ENCODE data around the gene GNG12. TPM values are rescaled to one million over a fixed set of nuclear protein-coding genes. Genes with fewer than 3 reads are reported as not detected.
A peak's percentile ranks its signal among the peaks of the same experiment; 100 is the strongest.

GNG12 gene
- total RNA-seq, 1 donor from 2014 or later = 73.2 TPM

DNA sequence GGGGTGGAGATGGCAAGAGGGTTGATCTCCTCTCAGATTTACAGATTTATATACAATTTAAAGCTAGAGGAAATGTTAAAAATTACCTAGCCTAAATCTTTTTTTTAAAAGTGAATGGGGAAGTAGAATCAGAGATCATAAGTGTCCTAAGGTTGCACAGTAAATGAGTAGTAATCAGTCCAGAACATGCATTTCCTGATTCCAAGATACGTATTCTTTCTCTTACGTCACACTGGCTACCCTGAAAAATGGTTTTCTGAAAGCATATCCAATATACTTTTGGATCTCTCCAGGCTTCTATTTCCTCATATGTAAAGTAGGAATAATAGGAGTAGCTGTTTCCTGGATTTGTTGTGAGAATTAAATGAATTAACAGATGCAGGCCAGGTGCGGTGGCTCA, 136.6 kb downstream of the GNG12 start:
- ATAC-seq = peak; percentile 28

DNA sequence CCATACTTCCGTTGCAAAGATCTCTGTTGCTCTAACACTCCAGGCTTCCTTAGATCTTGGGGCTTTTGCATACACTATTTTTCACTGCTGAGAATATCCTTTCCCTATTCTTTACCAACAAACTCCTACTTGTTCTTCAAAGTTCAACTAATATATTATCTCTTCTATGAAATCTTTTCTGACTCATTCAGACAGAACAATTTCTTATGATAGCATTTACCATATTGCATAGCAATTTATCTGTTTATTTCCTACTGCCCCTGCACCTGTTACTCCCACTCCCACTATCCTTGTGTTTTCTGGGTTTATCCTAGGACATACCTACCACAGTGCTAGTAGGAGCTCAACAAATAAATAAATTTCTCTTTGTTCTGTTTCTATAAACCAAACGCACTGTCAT, 137.3 kb downstream of the GNG12 start:
- no peak for ATAC-seq

DNA sequence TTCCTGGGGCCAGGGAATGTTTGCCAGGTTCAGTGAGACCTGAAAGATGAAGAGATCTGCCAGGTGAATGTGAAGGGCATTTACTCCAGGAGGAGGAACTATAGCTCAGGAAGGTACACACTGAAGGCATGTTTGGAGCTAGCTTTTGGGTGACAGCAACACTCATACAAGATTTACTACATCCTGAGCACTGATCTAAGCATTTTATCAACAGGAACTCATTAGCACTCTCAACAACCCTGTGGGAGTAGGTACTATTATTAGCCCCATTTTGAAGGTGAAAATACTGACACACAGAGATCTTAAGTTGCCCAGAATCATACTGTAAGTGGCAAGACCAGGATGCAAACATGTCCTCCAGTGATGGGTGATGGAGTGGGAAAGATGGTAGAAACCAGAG, 141.6 kb downstream of the GNG12 start:
- no peak for ATAC-seq

DNA sequence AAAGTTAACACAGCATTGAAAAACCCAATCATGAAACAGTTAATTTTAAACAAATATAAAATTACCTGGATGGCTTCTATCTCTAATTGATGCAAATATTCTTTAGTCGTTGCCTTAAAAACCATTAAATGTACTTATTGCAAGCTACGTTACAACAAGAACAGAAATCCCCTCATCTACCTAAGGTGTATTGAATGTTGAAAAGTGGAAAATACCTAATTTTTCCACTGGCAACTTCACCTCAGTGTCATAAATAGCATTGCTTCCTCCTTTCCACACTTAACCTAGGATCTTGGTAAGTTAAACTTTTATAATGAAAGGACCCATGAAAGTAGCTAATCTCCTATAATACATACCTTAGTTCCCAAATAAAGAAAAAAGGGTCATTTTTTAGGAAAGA, 142.9 kb downstream of the GNG12 start:
- ATAC-seq = no peak

DNA sequence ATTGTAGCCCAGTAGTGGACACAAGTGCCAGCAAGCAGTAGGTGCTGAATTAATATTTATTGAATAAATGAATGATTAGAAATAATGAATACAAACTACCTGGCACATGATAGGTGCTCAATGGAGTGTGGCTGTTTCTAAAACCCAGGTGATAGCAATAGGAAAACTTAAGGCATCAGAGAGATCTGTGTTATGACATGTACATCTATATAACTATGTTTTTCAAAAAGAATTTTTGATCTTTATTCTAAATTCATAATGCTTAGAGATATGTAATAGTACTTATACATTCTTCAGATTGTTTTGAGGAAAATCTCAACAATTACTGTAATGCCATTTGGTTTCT, 143.3 kb downstream of the GNG12 start:
- ATAC-seq = no peak

DNA sequence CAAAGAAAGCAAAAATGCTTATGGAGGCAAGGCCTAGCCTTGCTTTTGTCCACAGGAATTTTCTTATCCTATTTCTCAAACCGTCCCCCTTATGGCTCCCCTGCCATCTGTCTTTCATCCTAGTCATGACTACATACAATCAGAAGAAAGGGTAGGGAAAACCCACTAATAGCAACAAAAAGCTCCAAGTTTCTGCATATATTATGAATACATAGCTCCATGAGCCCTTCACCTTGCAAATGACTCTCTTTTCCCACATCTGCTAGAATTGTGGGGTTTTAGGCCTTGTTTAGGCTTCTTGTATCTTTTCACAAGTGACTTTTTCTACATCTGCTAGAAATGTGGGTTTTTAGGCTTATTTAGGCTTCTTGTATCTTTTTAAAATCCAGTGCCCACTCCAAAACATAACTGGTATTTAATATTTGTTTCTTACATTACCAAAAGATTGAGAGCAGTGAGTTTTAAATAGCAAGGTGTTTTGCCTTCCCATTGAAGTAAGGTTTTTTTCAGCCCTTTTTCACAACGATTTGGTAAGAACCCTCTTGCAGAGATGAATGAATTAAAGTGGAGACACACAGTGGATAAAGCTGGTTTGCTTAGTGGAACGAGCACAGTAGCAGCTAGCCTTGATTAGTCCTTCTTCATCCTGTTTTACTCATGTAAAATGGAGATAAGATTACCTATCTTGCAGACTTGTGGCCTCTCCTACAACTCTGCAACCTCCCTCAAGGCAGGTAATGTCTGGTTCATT, 143.8 kb downstream of the GNG12 start:
- ATAC-seq = no peak

DNA sequence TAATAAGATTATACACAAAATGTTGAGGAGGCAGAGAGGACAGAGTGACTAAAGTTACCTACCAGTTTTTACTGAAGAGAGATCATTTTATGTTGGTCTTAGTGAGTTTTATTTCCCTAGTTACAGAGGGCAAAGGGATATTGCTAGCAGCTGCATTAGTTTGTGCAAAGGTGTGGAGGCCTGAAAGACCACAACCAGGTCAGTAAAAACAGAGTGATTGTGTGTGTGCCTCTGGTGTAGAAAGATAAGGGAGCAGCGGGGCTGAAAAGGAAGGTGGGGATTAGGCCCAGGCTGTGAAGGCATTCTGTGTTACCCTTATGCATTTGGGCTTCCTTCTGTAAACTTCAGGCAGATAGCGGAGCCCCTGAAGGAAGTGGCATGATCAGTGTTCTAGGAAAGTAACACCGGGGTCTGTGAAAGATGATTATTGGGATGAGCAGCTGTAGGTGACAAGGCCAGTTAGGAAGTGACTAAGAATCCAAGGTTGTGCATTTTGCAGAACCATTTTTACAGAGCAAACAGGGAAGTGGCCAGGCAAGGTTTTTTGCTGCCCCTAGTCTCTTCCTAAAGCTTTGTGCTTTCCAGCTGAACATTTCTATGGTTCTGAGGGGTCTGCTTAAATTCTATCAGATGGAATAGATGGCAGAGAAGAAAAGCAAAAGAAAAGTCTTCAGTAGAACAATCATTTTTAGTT, 144.6 kb downstream of the GNG12 start:
- no peak for ATAC-seq

DNA sequence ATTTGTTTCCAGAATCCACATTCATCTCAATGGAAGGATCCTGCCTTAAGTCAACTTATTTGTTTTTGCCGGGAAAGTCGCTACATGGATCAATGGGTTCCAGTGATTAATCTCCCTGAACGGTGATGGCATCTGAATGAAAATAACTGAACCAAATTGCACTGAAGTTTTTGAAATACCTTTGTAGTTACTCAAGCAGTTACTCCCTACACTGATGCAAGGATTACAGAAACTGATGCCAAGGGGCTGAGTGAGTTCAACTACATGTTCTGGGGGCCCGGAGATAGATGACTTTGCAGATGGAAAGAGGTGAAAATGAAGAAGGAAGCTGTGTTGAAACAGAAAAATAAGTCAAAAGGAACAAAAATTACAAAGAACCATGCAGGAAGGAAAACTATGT, 145.6 kb downstream of the GNG12 start:
- no peak for ATAC-seq

DNA sequence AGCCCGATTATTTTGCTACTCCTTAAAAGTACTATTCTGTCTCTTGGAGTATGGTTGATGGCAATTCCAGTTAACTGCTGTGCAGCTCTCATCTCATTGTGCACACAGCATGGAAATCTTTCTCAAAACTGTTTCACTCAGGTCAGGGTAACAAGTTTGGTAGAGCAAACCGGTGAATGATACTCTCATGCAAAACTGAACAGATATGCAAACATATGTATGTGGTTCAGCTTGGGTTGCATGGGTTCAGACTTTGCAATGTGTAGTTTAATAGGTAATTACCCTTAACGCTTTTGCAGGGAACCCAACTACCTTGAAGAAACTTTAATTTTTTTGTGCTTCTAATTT, 146.1 kb downstream of the GNG12 start:
- no peak for ATAC-seq

DNA sequence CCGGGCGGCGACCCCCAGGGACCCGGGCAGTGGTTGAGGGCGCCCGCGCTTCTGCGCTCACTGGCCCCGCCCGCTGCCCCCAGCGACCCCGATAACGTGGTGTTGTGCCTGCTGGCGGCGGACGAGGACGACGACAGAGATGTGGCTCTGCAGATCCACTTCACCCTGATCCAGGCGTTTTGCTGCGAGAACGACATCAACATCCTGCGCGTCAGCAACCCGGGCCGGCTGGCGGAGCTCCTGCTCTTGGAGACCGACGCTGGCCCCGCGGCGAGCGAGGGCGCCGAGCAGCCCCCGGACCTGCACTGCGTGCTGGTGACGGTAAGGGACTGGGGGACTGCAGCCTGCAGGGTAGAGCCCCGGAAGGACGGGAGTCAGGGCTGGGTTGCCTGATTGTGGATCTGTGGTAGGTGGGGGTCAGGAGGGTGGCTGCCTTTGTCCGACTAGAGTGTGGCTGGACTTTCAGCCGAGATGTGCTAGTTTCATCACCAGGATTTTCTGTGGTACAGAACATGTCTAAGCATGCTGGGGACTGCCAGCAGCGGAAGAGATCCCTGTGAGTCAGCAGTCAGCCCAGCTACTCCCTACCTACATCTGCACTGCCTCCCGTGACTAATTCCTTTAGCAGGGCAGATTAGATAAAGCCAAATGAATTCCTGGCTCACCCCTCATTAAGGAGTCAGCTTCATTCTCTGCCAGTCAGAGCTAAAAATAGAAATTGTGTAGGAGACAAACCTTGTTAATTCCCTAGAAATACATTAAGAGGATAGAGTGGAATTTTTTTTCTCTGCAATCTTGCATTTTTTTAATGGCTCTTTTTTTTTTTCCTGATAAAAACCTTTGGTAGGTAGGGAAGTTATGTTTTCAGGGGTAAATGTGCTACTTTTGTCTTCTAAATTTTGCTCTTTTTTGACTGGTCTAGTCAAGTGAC, 146.7 kb downstream of the GNG12 start:
- peak; percentile 80 for ATAC-seq

DNA sequence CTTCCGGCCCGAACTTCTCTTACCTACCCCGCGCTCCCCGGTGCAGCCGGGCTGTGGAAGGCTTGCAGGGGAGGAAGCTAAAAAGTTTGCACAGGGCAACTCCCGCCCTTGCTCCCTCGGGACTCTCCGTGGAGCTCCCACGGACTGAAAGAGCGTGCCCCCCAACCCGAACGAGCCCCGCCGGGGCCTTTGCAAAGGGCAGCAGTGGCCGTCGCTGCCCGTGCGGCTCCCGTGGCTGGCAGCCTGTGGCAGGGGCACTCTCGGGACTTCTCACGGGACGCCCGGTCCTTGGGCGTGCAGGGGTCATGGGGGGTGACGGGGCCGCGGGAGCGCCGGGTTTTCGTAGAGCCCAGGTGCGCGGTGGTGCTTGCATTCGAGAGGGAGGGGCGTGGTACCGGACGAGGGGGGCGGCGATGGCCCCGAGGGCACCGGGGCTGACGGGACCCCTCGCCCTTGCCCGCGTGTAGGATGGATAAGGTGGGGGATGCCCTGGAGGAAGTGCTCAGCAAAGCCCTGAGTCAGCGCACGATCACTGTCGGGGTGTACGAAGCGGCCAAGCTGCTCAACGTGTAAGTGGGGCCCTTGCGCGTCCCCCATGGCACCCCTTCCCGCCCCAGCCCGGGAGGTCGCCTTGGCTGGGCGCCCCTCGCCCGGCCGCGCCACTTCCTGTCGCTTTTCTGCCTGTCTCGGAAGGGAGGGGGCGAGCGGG, 147.6 kb downstream of the GNG12 start:
- ATAC-seq = peak; percentile 50

DNA sequence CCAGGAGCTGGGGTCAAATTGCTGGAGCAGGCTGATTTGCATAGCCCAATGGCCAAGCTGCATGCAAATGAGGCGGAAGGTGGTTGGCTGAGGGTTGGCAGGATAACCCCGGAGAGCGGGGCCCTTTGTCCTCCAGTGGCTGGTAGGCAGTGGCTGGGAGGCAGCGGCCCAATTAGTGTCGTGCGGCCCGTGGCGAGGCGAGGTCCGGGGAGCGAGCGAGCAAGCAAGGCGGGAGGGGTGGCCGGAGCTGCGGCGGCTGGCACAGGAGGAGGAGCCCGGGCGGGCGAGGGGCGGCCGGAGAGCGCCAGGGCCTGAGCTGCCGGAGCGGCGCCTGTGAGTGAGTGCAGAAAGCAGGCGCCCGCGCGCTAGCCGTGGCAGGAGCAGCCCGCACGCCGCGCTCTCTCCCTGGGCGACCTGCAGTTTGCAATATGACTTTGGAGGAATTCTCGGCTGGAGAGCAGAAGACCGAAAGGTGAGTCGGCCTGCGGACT, 148.2 kb downstream of the GNG12 start, which contains the start of gene GADD45A:
Gene GADD45A (plus strand): TSS at position 135 of the 491 bp plus-strand sequence. CDS start 294 bp downstream, at position 429.
- peak; percentile 90 for ATAC-seq

DNA sequence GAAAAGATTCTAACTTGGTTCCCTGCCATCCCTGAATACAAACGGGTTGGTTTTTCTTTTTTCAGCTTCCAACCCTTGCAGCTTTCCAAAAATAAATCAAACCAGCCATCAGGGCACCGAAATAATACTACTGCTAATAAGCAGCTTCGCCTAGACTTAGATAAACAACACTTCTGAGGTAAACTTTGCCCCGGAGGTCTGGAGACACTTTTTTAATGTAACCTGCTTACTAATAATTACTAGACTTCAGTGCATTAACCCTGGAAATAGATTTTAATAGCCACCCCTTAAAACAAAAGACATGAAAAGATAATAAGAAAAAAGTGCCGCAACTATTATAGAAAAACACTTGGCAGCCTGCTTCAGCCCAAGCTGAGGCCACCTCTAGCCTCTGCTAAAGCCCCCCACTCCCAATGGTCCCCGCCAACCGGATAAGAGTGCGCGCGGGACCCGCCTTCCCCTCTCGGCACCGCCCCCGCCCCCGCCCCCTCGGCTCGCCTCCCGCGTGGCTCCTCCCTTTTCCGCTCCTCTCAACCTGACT, 148.7 kb downstream of the GNG12 start:
- no peak for ATAC-seq

DNA sequence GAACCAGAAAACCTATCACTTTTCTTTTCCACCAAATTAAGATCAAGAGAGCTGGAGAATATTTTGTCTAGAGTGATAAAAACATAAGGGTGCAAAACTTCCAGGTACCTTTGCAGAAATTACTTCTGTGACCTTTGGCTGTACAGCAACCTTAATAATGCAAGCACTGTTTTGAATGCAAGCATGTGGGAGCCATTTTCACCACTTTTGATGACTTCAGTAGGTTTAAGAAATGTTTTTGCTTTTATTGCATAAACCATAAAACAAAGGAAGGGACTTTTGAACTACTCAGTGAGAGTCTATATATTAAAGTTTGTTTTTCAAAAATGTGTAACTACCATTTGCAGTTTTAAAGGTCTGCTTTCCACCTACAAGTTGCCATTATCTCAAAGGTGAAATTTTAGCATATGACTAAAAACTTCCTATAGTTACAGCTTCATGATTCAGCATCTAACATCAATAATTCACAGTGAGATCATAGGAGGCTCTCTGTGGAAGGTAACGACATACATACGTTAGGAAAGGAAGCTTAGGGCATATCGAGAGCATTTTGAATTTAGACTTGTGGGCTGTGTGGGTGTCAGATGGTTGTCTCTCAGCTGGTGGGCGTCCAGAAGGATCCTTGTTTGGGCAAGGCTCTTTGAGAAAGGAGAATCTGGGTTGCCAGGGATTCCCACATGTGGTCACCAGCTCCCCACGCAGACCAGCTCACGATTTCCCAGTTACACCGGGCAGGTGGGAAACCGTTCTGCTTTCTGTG, 149.3 kb downstream of the GNG12 start:
- no peak for ATAC-seq

DNA sequence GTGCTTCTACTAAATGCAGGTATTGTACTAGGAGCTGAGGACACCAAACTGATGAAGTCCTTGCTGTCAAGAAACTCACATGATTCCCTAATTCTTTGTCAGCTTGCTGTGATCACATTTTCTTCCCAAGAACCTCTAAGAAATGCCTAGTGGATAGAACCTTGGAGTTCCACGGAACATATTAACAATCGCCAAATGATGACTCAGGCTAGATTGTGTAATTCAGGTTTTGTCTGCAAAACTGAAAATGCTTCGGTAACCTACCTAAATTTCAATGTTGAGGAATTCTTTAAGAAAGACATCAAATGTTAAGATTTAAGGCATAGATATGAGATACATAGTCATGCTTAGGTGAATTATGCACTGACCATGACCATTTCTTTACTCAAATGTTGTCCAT, 150.0 kb downstream of the GNG12 start:
- no peak for ATAC-seq

DNA sequence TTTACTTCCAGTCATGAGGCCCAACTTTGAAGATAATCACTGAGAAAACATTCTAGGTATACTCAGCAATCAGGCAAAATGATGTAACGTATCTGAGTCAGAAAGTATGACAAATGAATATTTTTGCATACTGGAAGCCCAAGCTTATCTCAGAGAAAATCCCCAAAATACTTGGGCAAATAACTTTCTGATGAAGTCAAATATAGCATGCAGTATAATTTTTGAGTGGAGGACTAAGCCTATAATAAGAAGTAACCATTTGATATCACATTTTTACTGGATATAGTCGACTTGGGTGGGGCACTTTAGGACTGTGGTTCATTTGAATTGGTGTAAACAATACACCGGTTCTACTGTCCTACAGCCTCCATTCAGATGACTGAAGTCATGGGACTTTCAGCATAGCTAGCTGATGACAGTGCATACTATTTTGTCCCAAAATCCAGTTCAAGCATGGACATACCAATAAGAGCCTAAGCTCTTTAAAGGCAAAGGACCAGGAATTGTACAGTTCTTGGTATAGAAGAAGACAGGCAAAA, 150.5 kb downstream of the GNG12 start:
- ATAC-seq = no peak

DNA sequence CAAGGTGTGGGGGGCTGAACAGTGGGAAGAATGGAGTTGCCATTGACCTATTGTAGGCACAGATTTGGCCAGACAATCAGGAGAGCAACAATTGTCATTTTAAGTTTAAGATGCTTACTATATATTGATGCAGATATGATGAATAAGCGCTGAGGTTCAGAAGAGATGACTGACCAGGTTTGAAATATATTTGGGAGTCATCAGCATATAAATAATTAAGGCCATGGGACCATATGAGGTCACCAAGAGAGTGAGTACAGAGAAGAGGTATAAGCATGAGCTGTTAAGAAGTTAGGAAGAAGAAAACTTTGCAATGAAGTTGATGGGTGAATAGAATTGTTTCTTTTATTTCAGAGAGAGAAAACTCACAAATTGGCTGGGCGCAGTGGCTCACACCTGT, 152.8 kb downstream of the GNG12 start:
- ATAC-seq = no peak

DNA sequence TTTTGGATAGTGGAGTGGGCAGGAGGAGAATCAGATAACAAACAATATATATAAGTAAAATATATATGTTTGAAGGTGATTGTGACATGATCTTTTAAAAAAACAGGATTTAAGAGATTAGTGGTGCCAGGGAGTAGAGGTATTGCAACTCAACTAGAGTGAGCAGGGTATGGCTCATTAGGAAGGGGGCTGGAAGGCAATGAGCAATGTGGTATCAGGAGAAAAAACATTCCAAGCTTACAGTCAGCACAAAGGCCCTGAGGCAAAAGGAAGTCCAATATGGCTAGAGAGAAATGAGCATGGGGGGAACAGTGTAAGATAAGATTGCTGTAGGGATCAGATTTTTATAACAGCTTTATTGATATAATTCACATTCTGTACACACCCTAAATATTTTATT, 153.6 kb downstream of the GNG12 start:
- no peak for ATAC-seq

DNA sequence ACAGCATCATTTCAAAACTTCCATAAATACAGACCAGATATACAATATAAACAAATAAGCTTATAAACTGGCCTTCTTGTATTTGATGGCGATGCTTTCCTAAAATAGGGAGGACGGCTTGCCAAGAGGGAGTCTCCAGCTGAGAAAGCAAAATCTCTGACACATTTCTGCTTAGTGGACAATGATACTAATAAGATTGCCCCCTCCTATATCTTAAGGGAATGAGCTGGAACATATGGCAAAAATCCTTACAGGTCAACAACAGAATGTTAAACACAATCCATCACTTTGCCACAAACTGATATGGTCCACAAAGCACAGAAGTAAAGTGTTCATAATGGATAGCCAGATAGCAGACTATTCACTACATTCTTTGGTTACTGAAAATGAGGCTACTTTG, 155.3 kb downstream of the GNG12 start:
- ATAC-seq = no peak

DNA sequence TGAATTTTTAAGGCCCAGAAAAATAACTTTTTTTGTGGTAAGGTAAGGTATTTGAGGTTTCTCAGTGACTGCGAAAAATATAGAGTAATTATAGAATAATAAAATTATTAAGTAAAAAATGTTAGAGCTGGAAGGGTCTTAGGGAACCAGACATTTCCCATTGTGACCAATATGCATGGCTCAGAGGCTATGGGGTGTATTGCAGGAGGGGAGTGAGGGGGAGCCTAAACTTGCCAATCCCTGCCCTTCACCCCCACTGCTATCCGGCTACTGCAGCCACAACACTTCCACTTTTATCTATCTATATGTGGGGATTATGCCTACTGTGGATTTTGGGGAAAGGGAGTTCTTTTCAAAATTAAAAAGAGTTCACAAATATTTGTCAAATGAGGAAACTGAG, 155.9 kb downstream of the GNG12 start:
- no peak for ATAC-seq

DNA sequence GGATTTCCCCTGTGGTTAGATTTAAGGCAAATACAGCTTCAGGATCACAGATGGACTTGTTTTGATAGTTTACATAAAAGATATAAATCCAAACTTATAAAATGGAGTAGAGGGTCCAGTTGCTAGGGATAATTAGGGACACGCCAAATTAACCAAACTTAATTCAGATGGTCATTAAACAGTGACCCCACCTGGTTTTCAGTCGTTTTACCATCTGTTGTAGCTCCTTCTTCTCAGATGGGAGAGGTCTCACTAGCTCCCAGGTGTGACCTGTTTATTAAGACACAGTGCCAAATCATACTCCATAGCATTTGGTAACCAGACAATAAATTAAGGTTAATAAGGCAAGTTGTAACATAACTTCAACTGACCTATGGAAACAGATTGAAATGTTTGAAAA, 156.3 kb downstream of the GNG12 start:
- ATAC-seq = no peak
